ENCODE measurements around the gene LRP11. TPM values are rescaled to one million over a fixed set of nuclear protein-coding genes. Genes with fewer than 3 reads are reported as not detected.

Gene LRP11
- total RNA-seq, 2 experiments from 2014 or later = 1.5 TPM

GRCh38 chr6:149906405-149906804 lies 42.2 kb upstream of the LRP11 start:
- H3K27ac ChIP-seq (ENCODE audit: low read depth, low read length, poor library complexity, severe bottlenecking) = no peak overlapping the region
- BruUV-seq (replicated peaks) = no TSS peak
- no peaks in the 10 kb centered on the region for H3K36me3 ChIP-seq (ENCODE audit: insufficient read depth, low read length)
- H2AFZ ChIP-seq (ENCODE audit: low read length) = no peak overlapping the region
- CTCF ChIA-PET (ENCODE audit: unreplicated experiment) = no interaction called here
- H3K4me1 ChIP-seq (ENCODE audit: insufficient read depth, low read length, poor library complexity, severe bottlenecking) = no peaks in the 10 kb centered on the region
- H3K4me2 ChIP-seq (ENCODE audit: low read length) = no peak overlapping the region
- no peak overlapping the region for H3K4me3 ChIP-seq (ENCODE audit: low read depth, low read length, poor library complexity, severe bottlenecking)
- no peaks in the 10 kb centered on the region for H4K20me1 ChIP-seq (ENCODE audit: insufficient read depth, low read length)
- 0 out of 2 replicates have a peak, but pooled peaks cover 10% of the 10 kb centered on the region for H3K9me3 ChIP-seq (ENCODE audit: low read length)
- H3K79me2 ChIP-seq (ENCODE audit: insufficient read depth, low read depth, low read length) = no peaks in the 10 kb centered on the region
- POLR2A ChIA-PET = no interaction called here
- no peaks in the 10 kb centered on the region for H3K9me2 ChIP-seq (ENCODE audit: insufficient read depth, low read length)
- no peak for TF ChIP-seq CTCF (conservative IDR thresholded peaks at IDR 0.05; ENCODE audit: low read length)
- TF ChIP-seq EZH2phosphoT487 (IDR thresholded peaks at IDR 0.05; ENCODE audit: borderline replicate concordance, low read depth, low read length) = no peak
- intact Hi-C loops (cut with micrococcal nuclease; ENCODE audit: unreplicated experiment) = no loop called here
- no peak for DNase-seq (ENCODE audit: low spot score)

GRCh38 chr6:149905911-149906371 lies 41.8 kb upstream of the LRP11 start:
- no peaks in the 10 kb centered on the region for H3K79me2 ChIP-seq (ENCODE audit: insufficient read depth, low read depth, low read length)
- ChIA-PET CTCF (ENCODE audit: unreplicated experiment) (interaction anchor here (0.6 kb wide), 1 partner anchor 1785 kb away, joined by 3 read pairs; no protein-coding TSS in a partner anchor), POLR2A (interaction anchor here (0.5 kb wide), 1 partner anchor 169 kb away, joined by 4 read pairs; no protein-coding TSS in a partner anchor)
- H3K36me3 ChIP-seq (ENCODE audit: insufficient read depth, low read length) = no peaks in the 10 kb centered on the region
- DNase-seq (ENCODE audit: low spot score) = no peak
- H3K4me2 ChIP-seq (ENCODE audit: low read length) = no peak overlapping the region
- no peak overlapping the region for H3K27ac ChIP-seq (ENCODE audit: low read depth, low read length, poor library complexity, severe bottlenecking)
- no peak overlapping the region for H3K4me3 ChIP-seq (ENCODE audit: low read depth, low read length, poor library complexity, severe bottlenecking)
- H3K4me1 ChIP-seq (ENCODE audit: insufficient read depth, low read length, poor library complexity, severe bottlenecking) = no peaks in the 10 kb centered on the region
- 0 out of 2 replicates have a peak, but pooled peaks cover 10% of the 10 kb centered on the region for H3K9me3 ChIP-seq (ENCODE audit: low read length)
- TF ChIP-seq EZH2phosphoT487 (IDR thresholded peaks at IDR 0.05; ENCODE audit: borderline replicate concordance, low read depth, low read length) (no peak), CTCF (conservative IDR thresholded peaks at IDR 0.05; ENCODE audit: low read length) (no peak)
- no peaks in the 10 kb centered on the region for H4K20me1 ChIP-seq (ENCODE audit: insufficient read depth, low read length)
- H3K9me2 ChIP-seq (ENCODE audit: insufficient read depth, low read length) = no peaks in the 10 kb centered on the region
- BruUV-seq (replicated peaks) = no TSS peak
- H2AFZ ChIP-seq (ENCODE audit: low read length) = no peak overlapping the region
- intact Hi-C loops (cut with micrococcal nuclease; ENCODE audit: unreplicated experiment) = no loop called here

GRCh38 chr6:149905371-149905910 lies 41.3 kb upstream of the LRP11 start:
- Histone ChIP-seq H3K9me2 (ENCODE audit: insufficient read depth, low read length) (no peaks in the 10 kb centered on the region), H4K20me1 (ENCODE audit: insufficient read depth, low read length) (no peaks in the 10 kb centered on the region), H3K4me2 (ENCODE audit: low read length) (no peak overlapping the region), H3K79me2 (ENCODE audit: insufficient read depth, low read depth, low read length) (no peaks in the 10 kb centered on the region), H3K36me3 (ENCODE audit: insufficient read depth, low read length) (no peaks in the 10 kb centered on the region), H3K9me3 (ENCODE audit: low read length) (0 out of 2 replicates have a peak, but pooled peaks cover 10% of the 10 kb centered on the region), H2AFZ (ENCODE audit: low read length) (no peak overlapping the region), H3K4me1 (ENCODE audit: insufficient read depth, low read length, poor library complexity, severe bottlenecking) (no peaks in the 10 kb centered on the region), H3K27ac (ENCODE audit: low read depth, low read length, poor library complexity, severe bottlenecking) (no peak overlapping the region), H3K4me3 (ENCODE audit: low read depth, low read length, poor library complexity, severe bottlenecking) (no peak overlapping the region)
- ChIA-PET POLR2A (interaction anchor here (0.5 kb wide), 1 partner anchor 170 kb away, joined by 4 read pairs; no protein-coding TSS in a partner anchor), CTCF (ENCODE audit: unreplicated experiment) (interaction anchor here (0.6 kb wide), 1 partner anchor 1786 kb away, joined by 3 read pairs; no protein-coding TSS in a partner anchor)
- BruUV-seq (replicated peaks) = no TSS peak
- intact Hi-C loops (cut with micrococcal nuclease; ENCODE audit: unreplicated experiment) = no loop called here
- TF ChIP-seq CTCF (conservative IDR thresholded peaks at IDR 0.05; ENCODE audit: low read length) (no peak), EZH2phosphoT487 (IDR thresholded peaks at IDR 0.05; ENCODE audit: borderline replicate concordance, low read depth, low read length) (no peak)
- DNase-seq (ENCODE audit: low spot score) = no peak

Data from OCI-LY7 (cell line).